ENCODE results near the gene NEMF. TPM values are rescaled to one million over a fixed set of nuclear protein-coding genes. Genes with fewer than 3 reads are reported as not detected.

The NEMF gene
- total RNA-seq, 1 experiment from 2014 or later, result 57.7 TPM

DNA sequence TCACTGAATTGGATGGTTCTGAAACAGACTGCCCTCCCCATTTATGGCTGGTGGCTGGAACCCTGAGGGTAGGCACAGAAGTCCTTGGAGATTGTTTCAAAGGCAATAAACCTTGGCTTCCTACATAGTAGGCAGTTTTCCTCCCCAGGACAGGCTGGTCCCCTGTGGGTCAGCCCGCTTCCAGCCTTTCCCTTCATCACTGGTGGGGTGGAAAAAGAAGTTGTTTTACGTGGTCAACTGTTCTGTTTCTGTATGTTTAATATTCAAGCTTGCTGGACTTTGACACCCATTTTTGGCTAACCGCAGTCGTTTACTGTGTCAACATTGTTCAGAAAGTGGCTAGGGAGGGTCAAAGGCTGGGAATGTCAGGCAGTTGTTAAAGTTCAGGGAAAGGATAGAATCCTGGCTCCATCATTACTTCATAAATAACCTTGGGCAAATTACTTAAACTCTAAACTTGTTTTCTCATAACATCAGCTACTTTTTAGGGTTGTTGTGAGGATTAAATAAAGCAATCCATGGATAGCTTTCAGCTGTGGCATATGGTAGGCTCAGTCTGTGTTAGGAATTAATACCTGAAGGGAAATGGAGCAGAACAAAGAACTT is 82.3 kb downstream of the NEMF start (continued):
- TF ChIP-seq EGR1 (IDR thresholded peaks at IDR 0.05; ENCODE audit: low read depth), result no peak

DNA sequence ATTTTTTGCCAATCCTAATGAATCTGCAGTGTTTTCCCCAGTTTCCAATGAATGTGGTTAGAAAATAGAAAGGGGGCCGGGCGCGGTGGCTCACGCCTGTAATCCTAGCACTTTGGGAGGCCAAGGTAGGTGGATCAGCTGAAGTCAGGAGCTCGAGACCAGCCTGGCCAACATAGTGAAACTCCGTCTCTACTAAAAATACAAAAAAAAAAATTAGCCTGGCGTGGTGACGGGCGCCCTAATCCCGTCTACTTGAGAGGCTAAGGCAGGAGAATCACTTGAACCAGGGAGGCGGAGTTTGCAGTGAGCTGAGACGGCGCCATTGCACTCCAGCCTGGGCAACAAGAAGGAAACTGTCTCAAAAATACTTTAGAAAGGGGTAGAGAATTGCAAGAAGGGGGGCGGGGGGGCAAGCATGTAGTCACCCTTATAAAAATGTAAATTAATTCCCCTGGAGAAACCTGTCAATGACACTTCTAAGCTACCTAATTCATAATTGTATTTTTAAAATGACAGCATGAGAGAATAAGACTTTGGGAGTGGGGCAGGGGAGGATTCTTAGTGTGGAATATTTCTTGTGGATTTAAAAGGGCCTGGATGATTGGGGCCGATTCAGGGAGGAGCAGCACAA is 82.9 kb downstream of the NEMF start:
- CTCF ChIA-PET, result interaction anchor here (1.5 kb wide), 1 partner anchor 135 kb away, joined by 5 read pairs; the partner anchor contains the start of gene DNAAF2

More for the DNA sequence above, 82.9 kb downstream of the NEMF start:
- Histone ChIP-seq H3K9ac (ENCODE audit: low read length) (peak overlapping the region; percentile 96), H3K27me3 (ENCODE audit: insufficient read depth, low read length) (no peaks in the 10 kb centered on the region), H3K36me3 (ENCODE audit: control insufficient read depth in 1 of 2, insufficient read depth in 2 of 2, low read length in 2 of 2) (0 out of 4 replicates have a peak, but pooled peaks cover 0 to 3% of the 10 kb centered on the region in 2 experiments), H3K9me2 (ENCODE audit: insufficient read depth) (no peaks in the 10 kb centered on the region), H3K9me3 (ENCODE audit: control insufficient read depth in 1 of 2, insufficient read depth in 1 of 2, low read depth in 1 of 2, low read length in 2 of 2) (no peaks in the 10 kb centered on the region), H4K20me1 (ENCODE audit: insufficient read depth) (no peaks in the 10 kb centered on the region), H3K4me2 (ENCODE audit: low read length) (peak overlapping the region; percentile 97), H3K27ac (ENCODE audit: low read depth, low read length) (no peak overlapping the region), H2AFZ (ENCODE audit: low read depth, low read length, poor library complexity, severe bottlenecking) (no peak overlapping the region), H3K4me3 (replicated peaks in 1 of 2; ENCODE audit: low read depth in 1 of 2, low read length in 2 of 2) (peak overlapping the region; percentile 74 to 99), H3K79me2 (ENCODE audit: insufficient read depth, low read length) (peaks cover 17% of the 10 kb centered on the region; the same call in 1 of the 2 replicates), H3K4me1 (ENCODE audit: control insufficient read depth in 1 of 2, insufficient read depth in 2 of 2, low read length in 2 of 2) (peaks cover 13 to 32% of the 10 kb centered on the region in 2 experiments)
- no TSS peak for BruUV-seq (replicated peaks)
- DNase-seq (ENCODE audit: low read depth, low spot score) (no peak), ATAC-seq (no peak)
- ChIA-PET POLR2A (interaction anchor here (0.9 kb wide), 1 partner anchor 10 kb away, joined by 3 read pairs; no protein-coding TSS in a partner anchor), RAD21 (ENCODE audit: low non-redundant PET in 1 of 2, low total read pairs in 2 of 2, uncharacterized antibody in 2 of 2, unreplicated experiment in 2 of 2) (interaction anchor here in 1 of 2 experiments (0.7 kb wide), 1 partner anchor 134 kb away, joined by 3 read pairs; no protein-coding TSS in a partner anchor)
- TF ChIP-seq FOSL1 (IDR thresholded peaks at IDR 0.05; ENCODE audit: low read depth), result no peak
- no peak for TF ChIP-seq JUND (IDR thresholded peaks at IDR 0.05)
- no peak for TF ChIP-seq SRF (IDR thresholded peaks at IDR 0.05; ENCODE audit: low read depth)
- TF ChIP-seq ZNF274 (IDR thresholded peaks at IDR 0.05; ENCODE audit: low read depth, low read length), result no peak
- TF ChIP-seq, protein P1, sequence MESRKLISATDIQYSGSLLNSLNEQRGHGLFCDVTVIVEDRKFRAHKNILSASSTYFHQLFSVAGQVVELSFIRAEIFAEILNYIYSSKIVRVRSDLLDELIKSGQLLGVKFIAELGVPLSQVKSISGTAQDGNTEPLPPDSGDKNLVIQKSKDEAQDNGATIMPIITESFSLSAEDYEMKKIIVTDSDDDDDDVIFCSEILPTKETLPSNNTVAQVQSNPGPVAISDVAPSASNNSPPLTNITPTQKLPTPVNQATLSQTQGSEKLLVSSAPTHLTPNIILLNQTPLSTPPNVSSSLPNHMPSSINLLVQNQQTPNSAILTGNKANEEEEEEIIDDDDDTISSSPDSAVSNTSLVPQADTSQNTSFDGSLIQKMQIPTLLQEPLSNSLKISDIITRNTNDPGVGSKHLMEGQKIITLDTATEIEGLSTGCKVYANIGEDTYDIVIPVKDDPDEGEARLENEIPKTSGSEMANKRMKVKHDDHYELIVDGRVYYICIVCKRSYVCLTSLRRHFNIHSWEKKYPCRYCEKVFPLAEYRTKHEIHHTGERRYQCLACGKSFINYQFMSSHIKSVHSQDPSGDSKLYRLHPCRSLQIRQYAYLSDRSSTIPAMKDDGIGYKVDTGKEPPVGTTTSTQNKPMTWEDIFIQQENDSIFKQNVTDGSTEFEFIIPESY (IDR thresholded peaks at IDR 0.05; ENCODE audit: extremely low read depth, insufficient replicate concordance, low read length), result no peak
- no peak for TF ChIP-seq SIN3A (IDR thresholded peaks at IDR 0.05; ENCODE audit: low read depth)
- TF ChIP-seq, protein P2, sequence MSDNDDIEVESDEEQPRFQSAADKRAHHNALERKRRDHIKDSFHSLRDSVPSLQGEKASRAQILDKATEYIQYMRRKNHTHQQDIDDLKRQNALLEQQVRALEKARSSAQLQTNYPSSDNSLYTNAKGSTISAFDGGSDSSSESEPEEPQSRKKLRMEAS (IDR thresholded peaks at IDR 0.05), result no peak
- TF ChIP-seq, protein P3, sequence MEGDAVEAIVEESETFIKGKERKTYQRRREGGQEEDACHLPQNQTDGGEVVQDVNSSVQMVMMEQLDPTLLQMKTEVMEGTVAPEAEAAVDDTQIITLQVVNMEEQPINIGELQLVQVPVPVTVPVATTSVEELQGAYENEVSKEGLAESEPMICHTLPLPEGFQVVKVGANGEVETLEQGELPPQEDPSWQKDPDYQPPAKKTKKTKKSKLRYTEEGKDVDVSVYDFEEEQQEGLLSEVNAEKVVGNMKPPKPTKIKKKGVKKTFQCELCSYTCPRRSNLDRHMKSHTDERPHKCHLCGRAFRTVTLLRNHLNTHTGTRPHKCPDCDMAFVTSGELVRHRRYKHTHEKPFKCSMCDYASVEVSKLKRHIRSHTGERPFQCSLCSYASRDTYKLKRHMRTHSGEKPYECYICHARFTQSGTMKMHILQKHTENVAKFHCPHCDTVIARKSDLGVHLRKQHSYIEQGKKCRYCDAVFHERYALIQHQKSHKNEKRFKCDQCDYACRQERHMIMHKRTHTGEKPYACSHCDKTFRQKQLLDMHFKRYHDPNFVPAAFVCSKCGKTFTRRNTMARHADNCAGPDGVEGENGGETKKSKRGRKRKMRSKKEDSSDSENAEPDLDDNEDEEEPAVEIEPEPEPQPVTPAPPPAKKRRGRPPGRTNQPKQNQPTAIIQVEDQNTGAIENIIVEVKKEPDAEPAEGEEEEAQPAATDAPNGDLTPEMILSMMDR (IDR thresholded peaks at IDR 0.05 in 2 of 3, conservative IDR thresholded peaks at IDR 0.05 in 1 of 3; ENCODE audit: borderline replicate concordance in 1 of 3, insufficient read depth in 1 of 3, low read depth in 2 of 3, low read length in 2 of 3), result no peak
- no peak for TF ChIP-seq EZH2phosphoT487 (IDR thresholded peaks at IDR 0.05; ENCODE audit: borderline replicate concordance)
- intact Hi-C loops (cut with micrococcal nuclease), result loop anchor here (5.0 kb wide), 1 partner anchor 82 kb away; the partner anchor contains the start of gene POLE2
